Caco-2 (cell line): ENCODE results near the gene ADGRV1. TPM values are rescaled to one million over a fixed set of nuclear protein-coding genes. Genes with fewer than 3 reads are reported as not detected.

Experiments
- BruUV-seq: library from RNA; stranded (reverse); fragments of 400-500 nt; replicated peaks from 2 replicates; lab custom pipeline; 2021; lab: Mats Ljungman, UMichigan
- CTCF ChIA-PET: fragments of 300-600 bp; sonication (Branson Sonifier 250); formaldehyde crosslinking; loops from one replicate; lab custom pipeline; 2022; ENCODE audit warnings: antibody characterized with exemption; lab: Charles Lee
- POLR2A ChIA-PET: fragments of 300-600 bp; sonication (Branson Sonifier 250); formaldehyde crosslinking; loops from one replicate; lab custom pipeline; 2022; ENCODE audit warnings: antibody characterized with exemption; lab: Charles Lee
- DNase-seq, 2 experiments: peaks; one replicate each; pipeline versions ENCODE4 v3.0.0 to v3.0.0-alpha.2; 2020 to 2022
- H3K27me3 ChIP-seq: replicated peaks from 2 replicates; pipeline ENCODE4 v1.6.0; 2011; ENCODE audit warnings: low read length; ENCODE audit not compliant: control insufficient read depth, insufficient read depth
- H3K36me3 ChIP-seq: 2 replicates; pipeline ENCODE4 v1.5.1; 2011; ENCODE audit warnings: low read length; ENCODE audit not compliant: control insufficient read depth, insufficient read depth
- H3K4me1 ChIP-seq: fragments of 250-450 bp; sonication (Bioruptor Pico); 2 replicates; pipeline ENCODE4 v1.5.1; 2020; ENCODE audit warnings: mild to moderate bottlenecking
- H3K4me3 ChIP-seq: 2 replicates; pipeline ENCODE4 v1.5.1; 2011; ENCODE audit warnings: low read depth, mild to moderate bottlenecking, control low read depth, low read length
- H3K9me3 ChIP-seq: fragments of 250-450 bp; sonication (Bioruptor Pico); 2 replicates; pipeline ENCODE4 v1.5.1; 2020; ENCODE audit warnings: mild to moderate bottlenecking, moderate library complexity
- H3K27ac Mint-ChIP-seq: one replicate; pipeline ENCODE4 v1.8.0; 2022; ENCODE audit warnings: mixed read lengths; ENCODE audit not compliant: unreplicated experiment
- H3K27me3 Mint-ChIP-seq: one replicate; pipeline ENCODE4 v1.8.0; 2022; ENCODE audit warnings: mixed read lengths; ENCODE audit not compliant: insufficient read depth, unreplicated experiment
- H3K36me3 Mint-ChIP-seq: one replicate; pipeline ENCODE4 v1.8.0; 2022; ENCODE audit warnings: mild to moderate bottlenecking, mixed read lengths; ENCODE audit not compliant: insufficient read depth, unreplicated experiment
- H3K4me1 Mint-ChIP-seq: one replicate; pipeline ENCODE4 v1.8.0; 2022; ENCODE audit warnings: low read depth, mixed read lengths; ENCODE audit not compliant: unreplicated experiment
- H3K4me3 Mint-ChIP-seq: one replicate; pipeline ENCODE4 v1.8.0; 2022; ENCODE audit warnings: mild to moderate bottlenecking, moderate library complexity, mixed read lengths; ENCODE audit not compliant: unreplicated experiment
- H3K9me3 Mint-ChIP-seq: one replicate; pipeline ENCODE4 v1.8.0; 2022; ENCODE audit warnings: mixed read lengths; ENCODE audit not compliant: unreplicated experiment
- intact Hi-C: fragments of 100-400 bp; cut with micrococcal nuclease; formaldehyde crosslinking; loops from one replicate; pipeline ENCODE4 v1.10.0; 2022; ENCODE audit not compliant: unreplicated experiment
- total RNA-seq: library from RNA; stranded (reverse); gene quantifications from 2 replicates; pipeline ENCODE4 v1.2.3, GENCODE V29; 2022
- TF ChIP-seq, protein P1 (sequence below), 2 experiments: fragments of 200-600 bp in 1 of 2; IDR thresholded peaks; 1 replicate in 1 of 2; 2 replicates in 1 of 2; pipeline versions ENCODE4 v1.5.1 to v1.8.0; 2011 to 2022; ENCODE audit warnings: antibody characterized with exemption in 1 of 2, control low read depth in 1 of 2, inconsistent platforms in 1 of 2, low read depth in 1 of 2, low read length in 1 of 2, mild to moderate bottlenecking in 1 of 2, moderate library complexity in 1 of 2; ENCODE audit not compliant: insufficient read depth in 1 of 2, severe bottlenecking in 1 of 2, unreplicated experiment in 1 of 2

ADGRV1 gene
- total RNA-seq, 1 experiment from 2014 or later, result 23.2 TPM

GRCh38 chr5:91024206-91024605, 465.6 kb downstream of the ADGRV1 start:
- Histone ChIP-seq H3K36me3 (no peaks in the 10 kb centered on the region), H3K4me1 (peaks cover 13% of the 10 kb centered on the region), H3K27me3 (no peaks in the 10 kb centered on the region), H3K9me3 (no peaks in the 10 kb centered on the region), H3K4me3 (no peak overlapping the region)
- intact Hi-C loops, result no loop called here
- H3K4me3 Mint-ChIP-seq, result no peak overlapping the region
- TF ChIP-seq, protein P1, sequence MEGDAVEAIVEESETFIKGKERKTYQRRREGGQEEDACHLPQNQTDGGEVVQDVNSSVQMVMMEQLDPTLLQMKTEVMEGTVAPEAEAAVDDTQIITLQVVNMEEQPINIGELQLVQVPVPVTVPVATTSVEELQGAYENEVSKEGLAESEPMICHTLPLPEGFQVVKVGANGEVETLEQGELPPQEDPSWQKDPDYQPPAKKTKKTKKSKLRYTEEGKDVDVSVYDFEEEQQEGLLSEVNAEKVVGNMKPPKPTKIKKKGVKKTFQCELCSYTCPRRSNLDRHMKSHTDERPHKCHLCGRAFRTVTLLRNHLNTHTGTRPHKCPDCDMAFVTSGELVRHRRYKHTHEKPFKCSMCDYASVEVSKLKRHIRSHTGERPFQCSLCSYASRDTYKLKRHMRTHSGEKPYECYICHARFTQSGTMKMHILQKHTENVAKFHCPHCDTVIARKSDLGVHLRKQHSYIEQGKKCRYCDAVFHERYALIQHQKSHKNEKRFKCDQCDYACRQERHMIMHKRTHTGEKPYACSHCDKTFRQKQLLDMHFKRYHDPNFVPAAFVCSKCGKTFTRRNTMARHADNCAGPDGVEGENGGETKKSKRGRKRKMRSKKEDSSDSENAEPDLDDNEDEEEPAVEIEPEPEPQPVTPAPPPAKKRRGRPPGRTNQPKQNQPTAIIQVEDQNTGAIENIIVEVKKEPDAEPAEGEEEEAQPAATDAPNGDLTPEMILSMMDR (IDR thresholded peaks at IDR 0.05; ENCODE audit: insufficient read depth in 1 of 2, low read depth in 1 of 2, low read length in 1 of 2, severe bottlenecking in 1 of 2, unreplicated experiment in 1 of 2), result no peak
- peaks cover 16% of the 10 kb centered on the region for H3K4me1 Mint-ChIP-seq
- ChIA-PET CTCF (no interaction called here), POLR2A (no interaction called here)
- no peaks in the 10 kb centered on the region for H3K9me3 Mint-ChIP-seq
- DNase-seq, result no peak
- BruUV-seq, result no TSS peak
- no peaks in the 10 kb centered on the region for H3K36me3 Mint-ChIP-seq
- no peaks in the 10 kb centered on the region for H3K27me3 Mint-ChIP-seq
- no peak overlapping the region for H3K27ac Mint-ChIP-seq

- Mint-ChIP-seq H3K36me3 (no peaks in the 10 kb centered on the region), H3K4me1 (peaks cover 16% of the 10 kb centered on the region), H3K27me3 (no peaks in the 10 kb centered on the region), H3K4me3 (no peak overlapping the region), H3K9me3 (no peaks in the 10 kb centered on the region), H3K27ac (no peak overlapping the region)
- ChIA-PET CTCF (no interaction called here), POLR2A (no interaction called here)
- Histone ChIP-seq H3K4me1 (peaks cover 13% of the 10 kb centered on the region), H3K27me3 (no peaks in the 10 kb centered on the region), H3K9me3 (no peaks in the 10 kb centered on the region), H3K4me3 (no peak overlapping the region), H3K36me3 (no peaks in the 10 kb centered on the region)
- no peak for DNase-seq
- intact Hi-C loops, result loop anchor here (5.0 kb wide), 1 partner anchor 157 kb away; no protein-coding TSS in a partner anchor
- no TSS peak for BruUV-seq
- TF ChIP-seq, protein P1 (IDR thresholded peaks at IDR 0.05; ENCODE audit: insufficient read depth in 1 of 2, low read depth in 1 of 2, low read length in 1 of 2, severe bottlenecking in 1 of 2, unreplicated experiment in 1 of 2), result no peak
Measured at GRCh38 chr5:91024727-91025126, 466.1 kb downstream of the ADGRV1 start.

GRCh38 chr5:91025449-91025848, 466.9 kb downstream of the ADGRV1 start:
- Histone ChIP-seq H3K36me3 (no peaks in the 10 kb centered on the region), H3K4me3 (no peak overlapping the region), H3K9me3 (no peaks in the 10 kb centered on the region), H3K27me3 (no peaks in the 10 kb centered on the region), H3K4me1 (peaks cover 13% of the 10 kb centered on the region)
- H3K36me3 Mint-ChIP-seq, result no peaks in the 10 kb centered on the region
- H3K27ac Mint-ChIP-seq, result no peak overlapping the region
- no peaks in the 10 kb centered on the region for H3K27me3 Mint-ChIP-seq
- DNase-seq, result no peak
- TF ChIP-seq, protein P1 (IDR thresholded peaks at IDR 0.05; ENCODE audit: insufficient read depth in 1 of 2, low read depth in 1 of 2, low read length in 1 of 2, severe bottlenecking in 1 of 2, unreplicated experiment in 1 of 2), result no peak
- no TSS peak for BruUV-seq
- CTCF ChIA-PET, result no interaction called here
- no peak overlapping the region for H3K4me3 Mint-ChIP-seq
- no peaks in the 10 kb centered on the region for H3K9me3 Mint-ChIP-seq
- peaks cover 16% of the 10 kb centered on the region for H3K4me1 Mint-ChIP-seq
- intact Hi-C loops, result loop anchor here (5.0 kb wide), 1 partner anchor 158 kb away; no protein-coding TSS in a partner anchor
- POLR2A ChIA-PET, result no interaction called here
